Measurements from ENCODE around the gene GSTO2. TPM values are rescaled to one million over a fixed set of nuclear protein-coding genes. Genes with fewer than 3 reads are reported as not detected.

GSTO2 gene
- total RNA-seq, 1 donor from 2014 or later, result 2.8 TPM

DNA sequence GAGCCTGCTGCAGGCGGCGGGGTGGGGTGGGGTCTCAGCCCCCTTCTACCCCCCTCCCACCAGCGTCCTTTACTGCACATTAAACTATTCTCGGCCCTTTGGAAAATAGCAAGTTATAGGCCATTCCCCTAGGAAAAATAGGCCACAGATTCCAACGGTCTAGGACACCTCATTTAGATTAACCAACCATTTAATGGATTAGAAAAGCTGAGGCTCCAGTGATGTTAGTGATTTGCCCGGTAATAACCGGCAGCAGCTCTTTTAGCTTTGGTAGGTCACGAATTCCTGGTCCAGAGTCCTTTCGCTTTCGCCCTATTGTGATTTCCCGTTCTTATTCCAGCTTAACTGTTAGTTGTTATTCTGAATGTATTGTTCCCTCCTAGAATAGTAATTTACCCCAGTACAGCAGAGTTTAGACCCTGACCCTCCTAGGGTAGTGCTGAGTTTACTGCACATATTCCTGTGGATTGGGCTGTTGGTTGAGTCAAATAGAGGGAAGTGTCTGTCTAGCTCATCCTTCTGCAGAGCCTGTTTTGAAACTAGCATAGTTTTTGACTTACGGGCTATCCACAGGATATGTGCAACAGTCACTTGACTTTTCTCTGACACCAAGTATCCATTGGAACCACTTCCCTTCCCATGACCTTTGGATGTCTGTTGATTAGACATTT lies 13.5 kb upstream of the GSTO2 start:
- Mint-ChIP-seq H3K9me3 (no peaks in the 10 kb centered on the region), H3K27ac (peak overlapping the region; percentile 83), H3K27me3 (no peaks in the 10 kb centered on the region), H3K4me1 (ENCODE audit: unreplicated experiment) (peaks cover 47% of the 10 kb centered on the region), H3K4me3 (peak overlapping the region; percentile 98), H3K36me3 (peaks cover 16% of the 10 kb centered on the region)
- DNase-seq (ENCODE audit: extremely low spot score, unreplicated experiment), result no peak
- TF ChIP-seq, protein P1, sequence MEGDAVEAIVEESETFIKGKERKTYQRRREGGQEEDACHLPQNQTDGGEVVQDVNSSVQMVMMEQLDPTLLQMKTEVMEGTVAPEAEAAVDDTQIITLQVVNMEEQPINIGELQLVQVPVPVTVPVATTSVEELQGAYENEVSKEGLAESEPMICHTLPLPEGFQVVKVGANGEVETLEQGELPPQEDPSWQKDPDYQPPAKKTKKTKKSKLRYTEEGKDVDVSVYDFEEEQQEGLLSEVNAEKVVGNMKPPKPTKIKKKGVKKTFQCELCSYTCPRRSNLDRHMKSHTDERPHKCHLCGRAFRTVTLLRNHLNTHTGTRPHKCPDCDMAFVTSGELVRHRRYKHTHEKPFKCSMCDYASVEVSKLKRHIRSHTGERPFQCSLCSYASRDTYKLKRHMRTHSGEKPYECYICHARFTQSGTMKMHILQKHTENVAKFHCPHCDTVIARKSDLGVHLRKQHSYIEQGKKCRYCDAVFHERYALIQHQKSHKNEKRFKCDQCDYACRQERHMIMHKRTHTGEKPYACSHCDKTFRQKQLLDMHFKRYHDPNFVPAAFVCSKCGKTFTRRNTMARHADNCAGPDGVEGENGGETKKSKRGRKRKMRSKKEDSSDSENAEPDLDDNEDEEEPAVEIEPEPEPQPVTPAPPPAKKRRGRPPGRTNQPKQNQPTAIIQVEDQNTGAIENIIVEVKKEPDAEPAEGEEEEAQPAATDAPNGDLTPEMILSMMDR (conservative IDR thresholded peaks at IDR 0.05), result no peak

DNA sequence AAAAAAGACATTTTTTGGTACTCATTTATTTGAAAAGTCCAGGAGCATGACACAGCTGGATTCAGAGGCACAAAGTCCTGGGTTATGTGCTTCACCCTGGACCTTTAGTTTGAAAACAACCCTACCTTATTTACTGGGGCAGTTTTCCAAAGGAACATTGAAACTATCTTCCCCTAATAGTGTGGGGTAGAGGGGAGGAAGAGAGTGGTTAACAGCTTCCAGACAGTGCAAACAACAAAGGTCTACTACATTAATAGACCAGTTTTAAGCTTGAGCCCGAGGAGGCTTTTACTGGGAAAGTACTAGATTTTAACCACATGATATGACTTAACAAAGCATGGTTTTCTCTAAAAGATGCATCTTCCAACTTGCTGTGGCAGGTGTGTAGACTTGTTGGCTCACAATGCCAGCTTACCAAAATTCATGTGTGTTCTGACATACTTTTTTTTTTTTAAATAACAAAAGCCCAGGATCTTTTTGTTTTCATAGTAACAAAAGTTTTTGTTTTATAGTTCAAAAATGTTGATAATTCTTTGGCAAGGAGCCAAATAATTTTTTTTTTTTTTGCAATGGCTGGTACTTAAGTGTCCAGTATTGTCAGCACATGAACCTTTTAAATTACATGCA lies 12.5 kb upstream of the GSTO2 start:
- H3K9me3 Mint-ChIP-seq, result no peaks in the 10 kb centered on the region
- H3K27ac Mint-ChIP-seq, result peak overlapping the region; percentile 83
- no peaks in the 10 kb centered on the region for H3K27me3 Mint-ChIP-seq
- TF ChIP-seq, protein P1 (conservative IDR thresholded peaks at IDR 0.05), result no peak
- H3K4me3 Mint-ChIP-seq, result peak overlapping the region; percentile 98
- no peak for DNase-seq (ENCODE audit: extremely low spot score, unreplicated experiment)
- peaks cover 16% of the 10 kb centered on the region for H3K36me3 Mint-ChIP-seq
- peaks cover 41% of the 10 kb centered on the region for H3K4me1 Mint-ChIP-seq (ENCODE audit: unreplicated experiment)

GRCh38 chr10:104257235-104257634 lies 11.7 kb upstream of the GSTO2 start:
- Mint-ChIP-seq H3K27me3 (no peaks in the 10 kb centered on the region), H3K36me3 (peaks cover 16% of the 10 kb centered on the region), H3K4me3 (peak overlapping the region; percentile 32), H3K9me3 (no peaks in the 10 kb centered on the region), H3K27ac (no peak overlapping the region), H3K4me1 (ENCODE audit: unreplicated experiment) (peaks cover 41% of the 10 kb centered on the region)
- TF ChIP-seq, protein P1 (conservative IDR thresholded peaks at IDR 0.05), result no peak
- no peak for DNase-seq (ENCODE audit: extremely low spot score, unreplicated experiment)

DNA sequence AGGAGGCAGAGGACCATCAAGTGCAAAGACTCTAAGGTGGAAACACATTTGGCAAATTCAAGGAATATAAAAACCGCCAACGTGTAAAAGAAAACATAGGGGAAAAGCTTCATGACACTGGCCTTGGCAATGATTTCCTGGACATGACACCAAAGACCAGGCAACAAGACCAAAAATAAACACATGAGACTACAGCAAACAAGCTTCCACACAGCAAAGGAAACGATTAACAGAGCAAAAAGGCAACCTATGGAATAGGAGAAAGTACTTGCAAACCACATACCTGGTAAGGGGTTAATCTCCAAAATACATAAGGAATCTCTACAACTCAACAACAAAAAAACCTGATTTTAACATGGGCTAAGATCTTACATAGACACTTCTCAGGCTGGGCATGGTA lies 10.8 kb upstream of the GSTO2 start:
- Mint-ChIP-seq H3K27ac (no peak overlapping the region), H3K4me3 (no peak overlapping the region), H3K27me3 (no peaks in the 10 kb centered on the region), H3K4me1 (ENCODE audit: unreplicated experiment) (peaks cover 39% of the 10 kb centered on the region), H3K36me3 (peaks cover 16% of the 10 kb centered on the region), H3K9me3 (no peaks in the 10 kb centered on the region)
- TF ChIP-seq, protein P1 (conservative IDR thresholded peaks at IDR 0.05), result no peak
- no peak for DNase-seq (ENCODE audit: extremely low spot score, unreplicated experiment)

- Mint-ChIP-seq H3K4me1 (ENCODE audit: unreplicated experiment) (peaks cover 26% of the 10 kb centered on the region), H3K9me3 (no peaks in the 10 kb centered on the region), H3K36me3 (peaks cover 16% of the 10 kb centered on the region), H3K27me3 (no peaks in the 10 kb centered on the region), H3K27ac (no peak overlapping the region), H3K4me3 (no peak overlapping the region)
- TF ChIP-seq, protein P1 (conservative IDR thresholded peaks at IDR 0.05), result no peak
- no peak for DNase-seq (ENCODE audit: extremely low spot score, unreplicated experiment)
These were observed 9.5 kb upstream of the GSTO2 start for GRCh38 chr10:104259456-104259855.

Data from type B pancreatic cell (in vitro differentiated cells).